Panc1 (cell line): ENCODE data around the gene STXBP1. TPM values are rescaled to one million over a fixed set of nuclear protein-coding genes. Genes with fewer than 3 reads are reported as not detected.

Source experiments
- ATAC-seq: fragments of 200-7000 bp; cut with Tn5 transposase; 2 replicates; pipeline ENCODE4 v1.9.1; 2020; ENCODE audit warnings: mild to moderate bottlenecking, moderate library complexity
- BruUV-seq: library from RNA; stranded (reverse); fragments of 400-500 nt; replicated peaks from 2 replicates; lab custom pipeline; 2021; lab: Mats Ljungman, UMichigan
- CTCF ChIA-PET: fragments of 300-600 bp; sonication (Branson Sonifier 250); formaldehyde crosslinking; loops from one replicate; lab custom pipeline; 2022; ENCODE audit warnings: antibody characterized with exemption; lab: Charles Lee
- POLR2A ChIA-PET: fragments of 300-600 bp; sonication (Branson Sonifier 250); formaldehyde crosslinking; loops from one replicate; lab custom pipeline; 2022; ENCODE audit warnings: antibody characterized with exemption; lab: Charles Lee
- DNase-seq: peaks from one replicate; pipeline ENCODE4 v3.0.0-alpha.2; 2010; ENCODE audit warnings: low read depth, low spot score
- H3K27ac ChIP-seq: 2 replicates; pipeline ENCODE4 v1.5.1; 2011; ENCODE audit warnings: mild to moderate bottlenecking, low read length, inconsistent platforms
- H3K27me3 ChIP-seq: fragments of 200-500 bp; sonication (Bioruptor generic); 2 replicates; pipeline ENCODE4 v1.6.0; 2014; ENCODE audit warnings: low read length, inconsistent platforms; ENCODE audit not compliant: control insufficient read depth, insufficient read depth
- H3K36me3 ChIP-seq: fragments of 200-500 bp; sonication (Bioruptor generic); 2 replicates; pipeline ENCODE4 v1.5.1; 2014; ENCODE audit warnings: inconsistent platforms, mild to moderate bottlenecking, low read length, moderate library complexity; ENCODE audit not compliant: control insufficient read depth, insufficient read depth
- H3K4me1 ChIP-seq: 2 replicates; pipeline ENCODE4 v1.5.1; 2011; ENCODE audit warnings: inconsistent platforms, mild to moderate bottlenecking, low read length, moderate library complexity; ENCODE audit not compliant: control insufficient read depth, insufficient read depth
- H3K4me3 ChIP-seq, 2 experiments: 2 replicates each; pipeline ENCODE4 v1.5.1; 2011 to 2012; ENCODE audit warnings: low read depth in 2 of 2, low read length in 2 of 2, mild to moderate bottlenecking in 2 of 2, inconsistent platforms in 1 of 2, moderate library complexity in 1 of 2
- H3K9me3 ChIP-seq: fragments of 200-500 bp; sonication (Bioruptor generic); 2 replicates; pipeline ENCODE4 v1.5.1; 2014; ENCODE audit warnings: low read depth, mild to moderate bottlenecking, inconsistent platforms, low read length, moderate library complexity; ENCODE audit not compliant: control insufficient read depth, insufficient read depth
- POLR2AphosphoS5 ChIP-seq: IDR thresholded peaks from 2 replicates; pipeline ENCODE4 v1.6.1; 2012; ENCODE audit warnings: mild to moderate bottlenecking, low read depth, low read length, moderate library complexity
- SIN3A ChIP-seq: IDR thresholded peaks from 2 replicates; pipeline ENCODE4 v1.6.1; 2012; ENCODE audit warnings: low read depth, mild to moderate bottlenecking, low read length, moderate library complexity, borderline replicate concordance; ENCODE audit not compliant: insufficient read depth
- TCF7L2 ChIP-seq: IDR thresholded peaks from 2 replicates; pipeline ENCODE4 v1.6.1; 2011; ENCODE audit warnings: mild to moderate bottlenecking, low read depth, low read length, inconsistent platforms
- in situ Hi-C: cut with HindIII; loops from 2 replicates; pipeline ENCODE4 v1.10.0; 2016; ENCODE audit warnings: low sequenced_read_pairs, low pct_unique_long_range_greater_than_20kb
- intact Hi-C: fragments of 100-400 bp; cut with micrococcal nuclease; formaldehyde crosslinking; loops from one replicate; pipeline ENCODE4 v1.10.0; 2022; ENCODE audit not compliant: unreplicated experiment
- total RNA-seq: library from RNA; stranded (reverse); gene quantifications from one replicate; pipeline ENCODE4 v1.2.1, GENCODE V29; 2021; ENCODE audit not compliant: unreplicated experiment
- TF ChIP-seq, protein P1 (sequence below): fragments of 450-650 bp; IDR thresholded peaks from 2 replicates; pipeline ENCODE4 v1.5.1; 2017; ENCODE audit warnings: mild to moderate bottlenecking
- TF ChIP-seq, protein P2 (sequence below), 2 experiments: IDR thresholded peaks; 2 replicates each; pipeline ENCODE4 v1.6.1; 2011 to 2012; ENCODE audit warnings: low read depth in 2 of 2, control low read depth in 1 of 2, low read length in 1 of 2, mild to moderate bottlenecking in 1 of 2, moderate library complexity in 1 of 2; ENCODE audit not compliant: insufficient read depth in 1 of 2

Gene STXBP1
- total RNA-seq, 1 experiment from 2014 or later = 67.5 TPM

- Histone ChIP-seq H3K36me3 (no peaks in the 10 kb centered on the region), H3K27me3 (no peaks in the 10 kb centered on the region), H3K4me1 (no peaks in the 10 kb centered on the region), H3K9me3 (no peaks in the 10 kb centered on the region), H3K27ac (no peak overlapping the region), H3K4me3 (no peak overlapping the region)
- DNase-seq = no peak
- ChIA-PET POLR2A (no interaction called here), CTCF (no interaction called here)
- BruUV-seq = no TSS peak
- no peak for TF ChIP-seq TCF7L2
- TF ChIP-seq POLR2AphosphoS5 = no peak
- TF ChIP-seq SIN3A = no peak
- TF ChIP-seq, protein P1, sequence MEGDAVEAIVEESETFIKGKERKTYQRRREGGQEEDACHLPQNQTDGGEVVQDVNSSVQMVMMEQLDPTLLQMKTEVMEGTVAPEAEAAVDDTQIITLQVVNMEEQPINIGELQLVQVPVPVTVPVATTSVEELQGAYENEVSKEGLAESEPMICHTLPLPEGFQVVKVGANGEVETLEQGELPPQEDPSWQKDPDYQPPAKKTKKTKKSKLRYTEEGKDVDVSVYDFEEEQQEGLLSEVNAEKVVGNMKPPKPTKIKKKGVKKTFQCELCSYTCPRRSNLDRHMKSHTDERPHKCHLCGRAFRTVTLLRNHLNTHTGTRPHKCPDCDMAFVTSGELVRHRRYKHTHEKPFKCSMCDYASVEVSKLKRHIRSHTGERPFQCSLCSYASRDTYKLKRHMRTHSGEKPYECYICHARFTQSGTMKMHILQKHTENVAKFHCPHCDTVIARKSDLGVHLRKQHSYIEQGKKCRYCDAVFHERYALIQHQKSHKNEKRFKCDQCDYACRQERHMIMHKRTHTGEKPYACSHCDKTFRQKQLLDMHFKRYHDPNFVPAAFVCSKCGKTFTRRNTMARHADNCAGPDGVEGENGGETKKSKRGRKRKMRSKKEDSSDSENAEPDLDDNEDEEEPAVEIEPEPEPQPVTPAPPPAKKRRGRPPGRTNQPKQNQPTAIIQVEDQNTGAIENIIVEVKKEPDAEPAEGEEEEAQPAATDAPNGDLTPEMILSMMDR = no peak
- TF ChIP-seq, protein P2, sequence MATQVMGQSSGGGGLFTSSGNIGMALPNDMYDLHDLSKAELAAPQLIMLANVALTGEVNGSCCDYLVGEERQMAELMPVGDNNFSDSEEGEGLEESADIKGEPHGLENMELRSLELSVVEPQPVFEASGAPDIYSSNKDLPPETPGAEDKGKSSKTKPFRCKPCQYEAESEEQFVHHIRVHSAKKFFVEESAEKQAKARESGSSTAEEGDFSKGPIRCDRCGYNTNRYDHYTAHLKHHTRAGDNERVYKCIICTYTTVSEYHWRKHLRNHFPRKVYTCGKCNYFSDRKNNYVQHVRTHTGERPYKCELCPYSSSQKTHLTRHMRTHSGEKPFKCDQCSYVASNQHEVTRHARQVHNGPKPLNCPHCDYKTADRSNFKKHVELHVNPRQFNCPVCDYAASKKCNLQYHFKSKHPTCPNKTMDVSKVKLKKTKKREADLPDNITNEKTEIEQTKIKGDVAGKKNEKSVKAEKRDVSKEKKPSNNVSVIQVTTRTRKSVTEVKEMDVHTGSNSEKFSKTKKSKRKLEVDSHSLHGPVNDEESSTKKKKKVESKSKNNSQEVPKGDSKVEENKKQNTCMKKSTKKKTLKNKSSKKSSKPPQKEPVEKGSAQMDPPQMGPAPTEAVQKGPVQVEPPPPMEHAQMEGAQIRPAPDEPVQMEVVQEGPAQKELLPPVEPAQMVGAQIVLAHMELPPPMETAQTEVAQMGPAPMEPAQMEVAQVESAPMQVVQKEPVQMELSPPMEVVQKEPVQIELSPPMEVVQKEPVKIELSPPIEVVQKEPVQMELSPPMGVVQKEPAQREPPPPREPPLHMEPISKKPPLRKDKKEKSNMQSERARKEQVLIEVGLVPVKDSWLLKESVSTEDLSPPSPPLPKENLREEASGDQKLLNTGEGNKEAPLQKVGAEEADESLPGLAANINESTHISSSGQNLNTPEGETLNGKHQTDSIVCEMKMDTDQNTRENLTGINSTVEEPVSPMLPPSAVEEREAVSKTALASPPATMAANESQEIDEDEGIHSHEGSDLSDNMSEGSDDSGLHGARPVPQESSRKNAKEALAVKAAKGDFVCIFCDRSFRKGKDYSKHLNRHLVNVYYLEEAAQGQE (IDR thresholded peaks at IDR 0.05; ENCODE audit: insufficient read depth in 1 of 2, low read depth in 2 of 2, low read length in 1 of 2) = no peak
- ATAC-seq = no peak
- in situ Hi-C loops (no loop called here), intact Hi-C loops (no loop called here)
These were observed 23.2 kb downstream of the STXBP1 start for GRCh38 chr9:127635201-127635735.

DNA sequence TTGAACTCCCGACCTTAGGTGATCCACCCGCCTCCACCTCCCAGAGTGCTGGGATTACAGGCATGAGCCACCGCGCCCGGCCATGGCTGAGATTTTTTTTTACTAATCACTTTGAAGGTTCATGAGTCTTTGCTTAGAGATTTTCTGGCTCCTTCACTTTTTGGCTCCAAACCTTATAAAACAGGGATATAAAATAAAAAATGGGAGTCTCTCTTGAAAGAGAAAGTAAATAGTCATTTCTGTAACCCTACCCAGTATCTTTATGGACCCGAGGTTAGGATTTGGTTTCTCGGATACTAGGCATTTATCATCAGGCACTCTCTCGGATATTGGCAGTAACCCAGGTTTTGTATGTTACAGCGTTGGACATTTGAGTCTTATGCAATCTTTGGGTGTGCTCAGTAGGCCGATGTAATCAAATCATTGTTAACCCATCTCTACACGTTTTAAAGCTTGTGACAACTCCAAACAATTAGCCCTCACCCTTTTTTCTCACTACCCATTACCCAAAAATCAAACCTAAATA lies 25.3 kb downstream of the STXBP1 start:
- in situ Hi-C loops = no loop called here
- intact Hi-C loops = no loop called here
- no peak for TF ChIP-seq POLR2AphosphoS5
- TF ChIP-seq SIN3A = no peak
- TF ChIP-seq, protein P2 (IDR thresholded peaks at IDR 0.05; ENCODE audit: insufficient read depth in 1 of 2, low read depth in 2 of 2, low read length in 1 of 2) = no peak
- TF ChIP-seq TCF7L2 = no peak
- TF ChIP-seq, protein P1 = no peak
- ATAC-seq = no peak
- Histone ChIP-seq H3K27ac (no peak overlapping the region), H3K27me3 (no peaks in the 10 kb centered on the region), H3K36me3 (no peaks in the 10 kb centered on the region), H3K4me1 (no peaks in the 10 kb centered on the region), H3K4me3 (no peak overlapping the region), H3K9me3 (no peaks in the 10 kb centered on the region)
- ChIA-PET CTCF (no interaction called here), POLR2A (no interaction called here)
- no peak for DNase-seq
- BruUV-seq = no TSS peak
